Measurements from ENCODE around the gene JUNB. TPM values are rescaled to one million over a fixed set of nuclear protein-coding genes. Genes with fewer than 3 reads are reported as not detected.

JUNB gene
- total RNA-seq, 2 experiments from 2014 or later: 197 TPM

Other genes starting within 250 kb of the JUNB start
- gene ZNF564, start 240.0 kb upstream of the JUNB start, total RNA-seq: 10 to 100 TPM in 1 of 2 experiments, 1 to 10 TPM in 1; 9.4 to 10.2 TPM
- 10 to 100 TPM; 16.9 to 17.1 TPM for gene ZNF490, start 180.7 kb upstream of the JUNB start, total RNA-seq
- gene ZNF791, start 180.6 kb upstream of the JUNB start, total RNA-seq: 10 to 100 TPM; 39.9 to 44.3 TPM
- gene MAN2B1, start 124.7 kb upstream of the JUNB start, total RNA-seq: 100 to 1,000 TPM; 146 to 150 TPM
- 10 to 100 TPM; 16.9 to 21.3 TPM for gene WDR83, start 124.7 kb upstream of the JUNB start, total RNA-seq
- 100 to 1,000 TPM; 106 to 113 TPM for gene DHPS, start 109.6 kb upstream of the JUNB start, total RNA-seq
- gene GNG14, start 103.5 kb upstream of the JUNB start, total RNA-seq: not detected
- gene FBXW9, start 94.9 kb upstream of the JUNB start, total RNA-seq: 1 to 10 TPM; 5.2 to 5.3 TPM
- gene TNPO2, start 67.6 kb upstream of the JUNB start, total RNA-seq: 10 to 100 TPM; 61.6 to 65.9 TPM
- 100 to 1,000 TPM; 205 TPM for gene TRIR, start 56.8 kb upstream of the JUNB start, total RNA-seq
- 10 to 100 TPM; 61.8 to 62.9 TPM for gene GET3, start 54.0 kb upstream of the JUNB start, total RNA-seq
- not detected for gene BEST2, start 39.7 kb upstream of the JUNB start, total RNA-seq
- 10 to 100 TPM; 17.0 to 17.8 TPM for gene HOOK2, start 15.9 kb upstream of the JUNB start, total RNA-seq
- 100 to 1,000 TPM; 234 to 240 TPM for gene PRDX2, start 10.3 kb downstream of the JUNB start, total RNA-seq
- gene THSD8, start 10.6 kb downstream of the JUNB start, total RNA-seq: 10 to 100 TPM; 19.2 to 25.5 TPM
- 10 to 100 TPM; 34.8 to 38.4 TPM for gene RNASEH2A, start 15.1 kb downstream of the JUNB start, total RNA-seq
- not detected for gene RTBDN, start 43.1 kb downstream of the JUNB start, total RNA-seq
- gene MAST1, start 47.0 kb downstream of the JUNB start, total RNA-seq: 1 to 10 TPM; 1.1 to 2.1 TPM
- 10 to 100 TPM; 37.6 to 39.3 TPM for gene DNASE2, start 90.0 kb downstream of the JUNB start, total RNA-seq
- gene KLF1, start 95.7 kb downstream of the JUNB start, total RNA-seq: under 1 TPM; 0.13 to 0.20 TPM
- gene GCDH, start 99.7 kb downstream of the JUNB start, total RNA-seq: 10 to 100 TPM; 23.3 to 25.1 TPM
- 1 to 10 TPM; 3.9 to 4.9 TPM for gene SYCE2, start 127.8 kb downstream of the JUNB start, total RNA-seq
- 10 to 100 TPM; 72.4 to 74.9 TPM for gene FARSA, start 142.2 kb downstream of the JUNB start, total RNA-seq
- 100 to 1,000 TPM; 640 to 660 TPM for gene CALR, start 147.1 kb downstream of the JUNB start, total RNA-seq
- gene RAD23A, start 154.4 kb downstream of the JUNB start, total RNA-seq: 100 to 1,000 TPM; 119 to 123 TPM
- gene GADD45GIP1, start 165.7 kb downstream of the JUNB start, total RNA-seq: 10 to 100 TPM; 17.5 to 18.4 TPM
- gene DAND5, start 178.1 kb downstream of the JUNB start, total RNA-seq: under 1 TPM; 0.13 to 0.15 TPM
- under 1 TPM in 1 of 2 experiments, not detected in 1; 0.05 TPM for gene NFIX, start 204.0 kb downstream of the JUNB start, total RNA-seq